Measurements from ENCODE around the gene AURKA.
"Not testable (repeated sequence)": the region's sequence is repeated elsewhere in the genome, so short reads cannot be mapped to it uniquely, and the experiment has no call there.

The AURKA gene

DNA sequence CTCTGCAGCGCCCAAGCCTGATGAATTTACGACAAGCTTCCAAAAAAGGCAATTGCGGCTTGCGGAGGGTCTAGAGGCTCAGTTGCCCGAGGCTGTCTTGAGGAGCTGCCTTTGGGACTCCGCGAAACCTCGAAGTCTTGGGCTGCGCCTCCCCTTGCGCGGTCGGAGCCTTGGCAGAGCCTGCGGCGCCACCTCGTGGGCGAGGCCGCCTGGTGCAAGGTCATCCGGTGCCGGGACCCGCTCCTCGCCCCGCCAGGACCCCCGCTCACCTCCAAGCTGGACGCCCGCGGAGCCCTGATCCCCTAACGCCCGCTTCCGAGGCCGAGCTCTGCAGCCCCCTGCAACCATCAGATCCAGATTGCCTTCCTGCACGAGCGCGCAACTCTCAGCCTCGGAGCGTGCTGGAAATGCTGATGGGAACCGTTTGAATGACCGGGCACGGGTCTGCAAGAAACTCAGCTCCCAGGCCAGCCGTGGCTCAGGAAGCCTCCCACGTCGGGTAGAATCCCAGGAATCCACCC, 48.1 kb downstream of the AURKA start:
- Mint-ChIP-seq H3K36me3 (no peaks in the 10 kb centered on the region), H3K4me3 (no peak overlapping the region), H3K4me1 (peaks cover 11% of the 10 kb centered on the region), H3K9me3 (no peaks in the 10 kb centered on the region), H3K27ac (no peak overlapping the region)
- ATAC-seq (peak; percentile 67), DNase-seq (ENCODE audit: low spot score in 2 of 2) (peak; percentile 17 to 65)

GRCh38 chr20:56342783-56343182, 49.2 kb downstream of the AURKA start:
- ATAC-seq (no peak), DNase-seq (ENCODE audit: low spot score in 2 of 2) (no peak)
- no peak overlapping the region for H3K27ac Mint-ChIP-seq
- no peak overlapping the region for H3K4me3 Mint-ChIP-seq
- H3K36me3 Mint-ChIP-seq: no peaks in the 10 kb centered on the region
- H3K9me3 Mint-ChIP-seq: no peaks in the 10 kb centered on the region
- H3K4me1 Mint-ChIP-seq: peaks cover 11% of the 10 kb centered on the region

DNA sequence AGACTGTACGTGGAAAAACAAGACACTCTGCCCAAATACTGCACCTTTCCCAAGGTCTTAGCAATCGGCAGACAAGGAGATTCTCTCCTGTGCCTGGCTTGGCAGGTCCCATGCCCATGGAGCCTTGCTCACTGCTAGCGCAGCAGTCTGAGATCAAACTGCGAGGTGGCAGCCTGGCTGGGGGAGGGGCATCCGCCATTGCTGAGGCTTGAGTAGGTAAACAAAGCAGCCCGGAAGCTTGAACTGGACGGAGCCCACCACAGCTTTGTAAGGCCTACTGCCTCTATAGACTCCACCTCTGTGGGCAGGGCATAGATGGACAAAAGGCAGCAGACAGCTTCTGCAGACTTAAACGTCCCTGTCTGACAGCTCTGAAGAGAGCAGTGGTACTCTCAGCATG, 55.3 kb downstream of the AURKA start:
- not testable (repeated sequence) for H3K9me3 Mint-ChIP-seq; H3K27ac Mint-ChIP-seq; H3K4me1 Mint-ChIP-seq; H3K36me3 Mint-ChIP-seq; H3K4me3 Mint-ChIP-seq; DNase-seq (ENCODE audit: low spot score in 2 of 2); ATAC-seq

DNA sequence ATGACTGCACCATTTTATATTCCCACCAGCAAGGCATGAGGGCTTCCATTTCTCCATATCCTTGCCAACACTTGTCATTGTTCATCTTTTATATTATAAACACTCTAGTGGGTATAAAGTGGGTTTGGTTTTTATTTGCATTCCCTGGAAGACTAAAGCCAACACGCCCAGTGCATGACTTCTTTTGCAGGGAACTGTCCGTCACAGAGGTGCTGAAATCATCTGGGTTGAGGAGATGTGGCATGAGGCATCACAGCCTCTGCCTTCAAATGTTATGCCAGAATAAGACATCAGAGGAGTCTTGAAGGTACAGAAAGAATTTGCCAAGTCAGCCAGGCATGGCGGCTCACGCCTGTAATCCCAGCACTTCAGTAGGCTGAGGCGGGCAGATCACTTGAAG, 63.2 kb downstream of the AURKA start:
- Mint-ChIP-seq H3K4me1 (no peaks in the 10 kb centered on the region), H3K4me3 (no peak overlapping the region), H3K27ac (no peak overlapping the region), H3K9me3 (no peaks in the 10 kb centered on the region), H3K36me3 (no peaks in the 10 kb centered on the region)
- no peak for ATAC-seq
- DNase-seq (ENCODE audit: low spot score in 2 of 2): no peak

GRCh38 chr20:56324806-56325205, 67.2 kb downstream of the AURKA start:
- no peaks in the 10 kb centered on the region for H3K9me3 Mint-ChIP-seq
- H3K4me3 Mint-ChIP-seq: no peak overlapping the region
- no peaks in the 10 kb centered on the region for H3K4me1 Mint-ChIP-seq
- no peak overlapping the region for H3K27ac Mint-ChIP-seq
- ATAC-seq (no peak), DNase-seq (ENCODE audit: low spot score in 2 of 2) (no peak)
- no peaks in the 10 kb centered on the region for H3K36me3 Mint-ChIP-seq

DNA sequence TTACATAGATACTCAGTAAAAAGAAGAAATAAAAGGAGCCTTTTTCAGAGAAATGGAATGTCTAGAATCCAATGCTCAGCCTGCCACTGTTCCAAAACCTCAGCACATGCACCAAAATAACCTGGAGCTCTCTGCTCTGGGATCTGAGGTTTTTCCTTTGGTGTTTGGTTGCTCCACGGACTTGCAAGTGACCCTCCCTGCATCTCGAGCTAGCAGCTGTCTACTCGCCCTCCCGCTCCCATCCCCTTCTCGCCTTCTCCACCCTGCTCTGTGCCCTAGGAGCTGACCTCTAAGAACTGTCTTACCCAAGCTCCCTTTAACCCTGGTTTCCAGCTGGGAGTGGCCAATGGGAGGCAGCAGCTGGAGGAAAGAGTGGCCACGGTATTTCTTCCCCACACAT, 68.4 kb downstream of the AURKA start:
- Mint-ChIP-seq H3K27ac (no peak overlapping the region), H3K36me3 (no peaks in the 10 kb centered on the region), H3K9me3 (no peaks in the 10 kb centered on the region), H3K4me3 (no peak overlapping the region), H3K4me1 (peaks cover 6% of the 10 kb centered on the region)
- no peak for DNase-seq (ENCODE audit: low spot score in 2 of 2)
- no peak for ATAC-seq

- no peak overlapping the region for H3K4me3 Mint-ChIP-seq
- DNase-seq (ENCODE audit: low spot score in 2 of 2) (no peak), ATAC-seq (no peak)
- no peaks in the 10 kb centered on the region for H3K9me3 Mint-ChIP-seq
- peaks cover 6% of the 10 kb centered on the region for H3K4me1 Mint-ChIP-seq
- H3K27ac Mint-ChIP-seq: no peak overlapping the region
- H3K36me3 Mint-ChIP-seq: no peaks in the 10 kb centered on the region
These were observed 68.8 kb downstream of the AURKA start for GRCh38 chr20:56323206-56323605.

- DNase-seq (ENCODE audit: low spot score in 2 of 2): no peak
- H3K9me3 Mint-ChIP-seq: no peaks in the 10 kb centered on the region
These were observed 69.3 kb downstream of the AURKA start for GRCh38 chr20:56322681-56323080.

More at GRCh38 chr20:56322681-56323080, 69.3 kb downstream of the AURKA start:
- H3K27ac Mint-ChIP-seq: no peak overlapping the region
- peaks cover 6% of the 10 kb centered on the region for H3K4me1 Mint-ChIP-seq
- H3K4me3 Mint-ChIP-seq: no peak overlapping the region
- H3K36me3 Mint-ChIP-seq: no peaks in the 10 kb centered on the region
- no peak for ATAC-seq
